A549 (cell line): ENCODE measurements around the gene COA8. TPM values are rescaled to one million over a fixed set of nuclear protein-coding genes. Genes with fewer than 3 reads are reported as not detected.

ENCODE experiments used
- ATAC-seq, 2 experiments: fragments of 200-7000 bp in 1 of 2; fragments of >200 bp in 1 of 2; cut with Nextera tagmentation in 1 of 2; cut with Tn5 transposase in 1 of 2; 3 replicates each; pipeline versions ENCODE4 v1.8.0 to v1.9.1; 2018 to 2020; ENCODE audit warnings: mild to moderate bottlenecking in 1 of 2, moderate library complexity in 1 of 2
- CTCF ChIA-PET: fragments of 300-600 bp; sonication (Branson Sonifier 250); formaldehyde crosslinking; extraction: SDS; loops from one replicate; lab custom pipeline; 2021; ENCODE audit warnings: antibody characterized with exemption, inconsistent platforms; lab: Yijun Ruan, JAX
- POLR2A ChIA-PET: fragments of 350-600 bp; formaldehyde crosslinking; extraction: SDS; loops from one replicate; lab custom pipeline; 2021; ENCODE audit warnings: antibody characterized with exemption, inconsistent platforms; lab: Yijun Ruan, JAX
- DNase-seq, 2 experiments: peaks; one replicate each; pipeline versions ENCODE4 v3.0.0 to v3.0.0-alpha.2; 2011 to 2016; ENCODE audit warnings: low read depth in 1 of 2, low spot score in 1 of 2
- FAIRE-seq: peaks from 2 replicates; lab custom pipeline; 2011; peaks lifted over from hg19 to GRCh38; lab: Jason Lieb, UNC
- H3K27ac ChIP-seq, 2 experiments: fragments of >200 bp; sonication (Bioruptor Twin); formaldehyde crosslinking; 3 replicates each; pipeline ENCODE4 v1.5.1; 2016 to 2017
- H3K4me1 ChIP-seq: fragments of >200 bp; sonication (Bioruptor Twin); formaldehyde crosslinking; 3 replicates; pipeline ENCODE4 v1.6.1; 2016
- H3K4me2 ChIP-seq: fragments of >200 bp; sonication (Bioruptor Twin); formaldehyde crosslinking; 3 replicates; pipeline ENCODE4 v1.6.1; 2016
- H3K4me3 ChIP-seq: fragments of >200 bp; sonication (Bioruptor Twin); formaldehyde crosslinking; 3 replicates; pipeline ENCODE4 v1.5.1; 2016
- H3K9me3 ChIP-seq: fragments of >200 bp; sonication (Bioruptor Twin); formaldehyde crosslinking; 3 replicates; pipeline ENCODE4 v1.6.1; 2016
- CBX2 ChIP-seq: fragments of 200-600 bp; sonication (generic); IDR thresholded peaks from 2 replicates; pipeline ENCODE4 v1.6.1; 2016; ENCODE audit warnings: low read depth, mild to moderate bottlenecking, borderline replicate concordance
- CEBPB ChIP-seq, 2 experiments: fragments of >200 bp in 1 of 2; sonication (Bioruptor Twin) in 1 of 2; formaldehyde crosslinking in 1 of 2; IDR thresholded peaks; 2 replicates each; pipeline ENCODE4 v1.6.1; 2012 to 2016
- CHD4 ChIP-seq: fragments of 200-600 bp; sonication (generic); IDR thresholded peaks from 2 replicates; pipeline ENCODE4 v1.6.1; 2016; ENCODE audit warnings: antibody characterized with exemption, mild to moderate bottlenecking, borderline replicate concordance
- FOXS1 ChIP-seq: fragments of 250-450 bp; sonication (Bioruptor Pico); IDR thresholded peaks from 2 replicates; pipeline ENCODE4 v1.5.0; 2020; ENCODE audit warnings: mild to moderate bottlenecking, moderate library complexity
- HMGXB4 ChIP-seq: fragments of 250-450 bp; sonication (Bioruptor Pico); IDR thresholded peaks from 2 replicates; pipeline ENCODE4 v1.5.0; 2021; ENCODE audit warnings: mild to moderate bottlenecking, moderate library complexity, borderline replicate concordance
- HOXB13 ChIP-seq: fragments of 250-450 bp; sonication (Bioruptor Pico); IDR thresholded peaks from 2 replicates; pipeline ENCODE4 v1.5.0; 2020; ENCODE audit warnings: low read depth, mild to moderate bottlenecking, moderate library complexity
- HOXB5 ChIP-seq: fragments of 250-450 bp; sonication (Bioruptor Pico); IDR thresholded peaks from 2 replicates; pipeline ENCODE4 v1.5.0; 2020; ENCODE audit warnings: mild to moderate bottlenecking, moderate library complexity
- JUN ChIP-seq, 2 experiments: fragments of >200 bp; sonication (Bioruptor Twin); formaldehyde crosslinking; IDR thresholded peaks; 2 replicates in 1 of 2; 3 replicates in 1 of 2; pipeline ENCODE4 v1.6.1; 2016 to 2017
- JUNB ChIP-seq: fragments of >200 bp; sonication (Bioruptor Twin); formaldehyde crosslinking; IDR thresholded peaks from 2 replicates; pipeline ENCODE4 v1.6.1; 2016
- RAD21 ChIP-seq, 2 experiments: fragments of >200 bp in 1 of 2; sonication (Bioruptor Twin) in 1 of 2; formaldehyde crosslinking in 1 of 2; IDR thresholded peaks in 1 of 2; conservative IDR thresholded peaks in 1 of 2; 2 replicates in 1 of 2; 3 replicates in 1 of 2; pipeline ENCODE4 v1.6.1; 2012 to 2018; ENCODE audit warnings: inconsistent platforms in 1 of 2
- RCOR1 ChIP-seq: fragments of 150-350 bp; IDR thresholded peaks from 2 replicates; pipeline ENCODE4 v1.6.1; 2014; ENCODE audit warnings: antibody characterized with exemption, low read length, low read depth
- SMC3 ChIP-seq: fragments of >200 bp; sonication (Bioruptor Twin); formaldehyde crosslinking; IDR thresholded peaks from 3 replicates; pipeline ENCODE4 v1.6.1; 2018; ENCODE audit warnings: inconsistent platforms
- SREBF2 ChIP-seq: fragments of 450-650 bp; IDR thresholded peaks from 2 replicates; pipeline ENCODE4 v1.6.1; 2014; ENCODE audit warnings: mild to moderate bottlenecking, moderate library complexity
- ZC3H11A ChIP-seq: fragments of 450-650 bp; IDR thresholded peaks from 2 replicates; pipeline ENCODE4 v1.6.1; 2014; ENCODE audit warnings: antibody characterized with exemption, mild to moderate bottlenecking
- ZFP36 ChIP-seq: fragments of 450-650 bp; IDR thresholded peaks from 2 replicates; pipeline ENCODE4 v1.6.1; 2014; ENCODE audit warnings: borderline replicate concordance; ENCODE audit not compliant: partially characterized antibody
- ZNF302 ChIP-seq: fragments of 250-450 bp; sonication (Bioruptor Pico); IDR thresholded peaks from 2 replicates; pipeline ENCODE4 v1.9.0; 2021; ENCODE audit warnings: inconsistent platforms, mild to moderate bottlenecking, moderate library complexity
- ZSCAN20 ChIP-seq: fragments of 250-450 bp; sonication (Bioruptor Pico); IDR thresholded peaks from 2 replicates; pipeline ENCODE4 v1.8.0; 2022; ENCODE audit warnings: mild to moderate bottlenecking, moderate library complexity
- WGBS: methylation state at CpG from one replicate; pipeline ENCODE4 v1.1.6; 2017; ENCODE audit errors: missing lambda C conversion rate; 5-methylcytosine and 5-hydroxymethylcytosine counted together
- polyA plus RNA-seq, 4 experiments: library from polyadenylated mRNA; depleted of rRNA in 3 of 4; stranded (reverse); fragments of >200 nt; fragmentation: RNase III in 1 of 4; extraction: RNeasy Plus Mini Kit Qiagen cat#74134 plus additional on column Dnase treatment in 1 of 4; gene quantifications; 2 replicates in 3 of 4; 3 replicates in 1 of 4; pipeline ENCODE4 v1.2.3, GENCODE V29; 2011 to 2017
- TF ChIP-seq, protein P1 (sequence below): fragments of 250-450 bp; sonication (Bioruptor Pico); IDR thresholded peaks from 2 replicates; pipeline ENCODE4 v1.5.0; 2020; ENCODE audit warnings: low read depth, mild to moderate bottlenecking, moderate library complexity
- TF ChIP-seq, protein P2 (sequence below): fragments of 200-600 bp; sonication (generic); IDR thresholded peaks from 2 replicates; pipeline ENCODE4 v1.6.1; 2016; ENCODE audit warnings: antibody characterized with exemption, mild to moderate bottlenecking, moderate library complexity
- TF ChIP-seq, protein P3 (sequence below): IDR thresholded peaks from 2 replicates; pipeline ENCODE4 v1.6.1; 2012
- TF ChIP-seq, protein P4 (sequence below): fragments of 150-350 bp; IDR thresholded peaks from 2 replicates; pipeline ENCODE4 v1.6.1; 2014; ENCODE audit warnings: low read depth, mild to moderate bottlenecking, low read length
- TF ChIP-seq, protein P5 (sequence below): fragments of 450-650 bp; IDR thresholded peaks from 2 replicates; pipeline ENCODE4 v1.6.1; 2014; ENCODE audit warnings: antibody characterized with exemption

The COA8 gene
- polyA plus RNA-seq, 2 of the 4 experiments (the other 2 are of a cell fraction): 29.8 to 34.9 TPM

DNA sequence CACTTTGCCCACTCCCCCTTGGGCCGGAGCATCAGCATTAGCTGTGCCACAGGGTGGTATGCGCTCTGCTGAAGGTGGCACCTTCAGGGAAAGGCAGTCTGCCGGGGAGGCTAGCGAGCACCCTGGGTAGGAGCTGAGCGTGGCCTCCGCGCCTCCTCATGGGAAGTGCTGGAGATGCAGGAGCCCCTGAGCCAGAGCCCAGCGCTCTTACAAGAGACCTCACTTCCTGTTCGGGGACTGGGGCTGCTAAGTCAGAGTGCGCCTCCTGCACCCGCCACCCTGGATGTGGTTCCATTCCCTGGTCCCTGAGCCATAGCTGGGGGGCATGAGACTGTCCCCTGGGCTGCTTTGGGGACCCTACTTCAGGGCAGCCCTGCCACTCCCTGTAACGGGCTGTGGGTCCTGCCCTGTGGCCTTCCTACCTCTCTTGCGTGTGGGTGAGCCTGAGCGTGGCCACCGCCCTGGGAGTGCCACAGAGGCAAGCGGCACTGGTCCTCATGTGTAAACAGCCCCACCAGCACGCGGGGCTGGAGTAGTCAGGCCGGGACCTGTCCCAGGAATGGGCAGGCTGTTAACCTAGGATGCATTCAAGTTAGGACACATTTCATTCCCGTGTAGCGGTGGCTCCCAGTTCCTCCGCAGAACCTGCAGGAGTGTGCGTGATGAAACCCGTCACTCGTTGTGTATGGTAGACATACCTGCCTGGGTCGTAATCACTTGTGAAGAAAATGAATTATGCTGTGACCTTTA lies 19.4 kb downstream of the COA8 start:
- ChIA-PET POLR2A (no interaction called here), CTCF (no interaction called here)
- no peak overlapping the region for H3K4me3 ChIP-seq
- WGBS: 93% methylated on average over 21 of the region's 26 CpGs
- H3K27ac ChIP-seq: no peak overlapping the region
- ATAC-seq: peak in 1 of 2 experiments; percentile 26; a peak in 4 of 6 replicates
- H3K4me1 ChIP-seq: peaks cover 5% of the 10 kb centered on the region
- H3K9me3 ChIP-seq: no peaks in the 10 kb centered on the region
- no peak overlapping the region for H3K4me2 ChIP-seq
- no peak for TF ChIP-seq CBX2
- no peak for TF ChIP-seq FOXS1 (CRISPR knock-in tag)
- no peak for TF ChIP-seq CHD4
- no peak for TF ChIP-seq ZFP36
- TF ChIP-seq ZNF302 (CRISPR knock-in tag): no peak
- TF ChIP-seq SREBF2: no peak
- no peak for TF ChIP-seq JUN (IDR thresholded peaks at IDR 0.05)
- no peak for TF ChIP-seq HOXB5 (CRISPR knock-in tag)
- no peak for TF ChIP-seq RCOR1
- TF ChIP-seq, protein P1, sequence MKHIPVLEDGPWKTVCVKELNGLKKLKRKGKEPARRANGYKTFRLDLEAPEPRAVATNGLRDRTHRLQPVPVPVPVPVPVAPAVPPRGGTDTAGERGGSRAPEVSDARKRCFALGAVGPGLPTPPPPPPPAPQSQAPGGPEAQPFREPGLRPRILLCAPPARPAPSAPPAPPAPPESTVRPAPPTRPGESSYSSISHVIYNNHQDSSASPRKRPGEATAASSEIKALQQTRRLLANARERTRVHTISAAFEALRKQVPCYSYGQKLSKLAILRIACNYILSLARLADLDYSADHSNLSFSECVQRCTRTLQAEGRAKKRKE: no peak
- TF ChIP-seq, protein P2, sequence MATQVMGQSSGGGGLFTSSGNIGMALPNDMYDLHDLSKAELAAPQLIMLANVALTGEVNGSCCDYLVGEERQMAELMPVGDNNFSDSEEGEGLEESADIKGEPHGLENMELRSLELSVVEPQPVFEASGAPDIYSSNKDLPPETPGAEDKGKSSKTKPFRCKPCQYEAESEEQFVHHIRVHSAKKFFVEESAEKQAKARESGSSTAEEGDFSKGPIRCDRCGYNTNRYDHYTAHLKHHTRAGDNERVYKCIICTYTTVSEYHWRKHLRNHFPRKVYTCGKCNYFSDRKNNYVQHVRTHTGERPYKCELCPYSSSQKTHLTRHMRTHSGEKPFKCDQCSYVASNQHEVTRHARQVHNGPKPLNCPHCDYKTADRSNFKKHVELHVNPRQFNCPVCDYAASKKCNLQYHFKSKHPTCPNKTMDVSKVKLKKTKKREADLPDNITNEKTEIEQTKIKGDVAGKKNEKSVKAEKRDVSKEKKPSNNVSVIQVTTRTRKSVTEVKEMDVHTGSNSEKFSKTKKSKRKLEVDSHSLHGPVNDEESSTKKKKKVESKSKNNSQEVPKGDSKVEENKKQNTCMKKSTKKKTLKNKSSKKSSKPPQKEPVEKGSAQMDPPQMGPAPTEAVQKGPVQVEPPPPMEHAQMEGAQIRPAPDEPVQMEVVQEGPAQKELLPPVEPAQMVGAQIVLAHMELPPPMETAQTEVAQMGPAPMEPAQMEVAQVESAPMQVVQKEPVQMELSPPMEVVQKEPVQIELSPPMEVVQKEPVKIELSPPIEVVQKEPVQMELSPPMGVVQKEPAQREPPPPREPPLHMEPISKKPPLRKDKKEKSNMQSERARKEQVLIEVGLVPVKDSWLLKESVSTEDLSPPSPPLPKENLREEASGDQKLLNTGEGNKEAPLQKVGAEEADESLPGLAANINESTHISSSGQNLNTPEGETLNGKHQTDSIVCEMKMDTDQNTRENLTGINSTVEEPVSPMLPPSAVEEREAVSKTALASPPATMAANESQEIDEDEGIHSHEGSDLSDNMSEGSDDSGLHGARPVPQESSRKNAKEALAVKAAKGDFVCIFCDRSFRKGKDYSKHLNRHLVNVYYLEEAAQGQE: no peak
- TF ChIP-seq, protein P3, sequence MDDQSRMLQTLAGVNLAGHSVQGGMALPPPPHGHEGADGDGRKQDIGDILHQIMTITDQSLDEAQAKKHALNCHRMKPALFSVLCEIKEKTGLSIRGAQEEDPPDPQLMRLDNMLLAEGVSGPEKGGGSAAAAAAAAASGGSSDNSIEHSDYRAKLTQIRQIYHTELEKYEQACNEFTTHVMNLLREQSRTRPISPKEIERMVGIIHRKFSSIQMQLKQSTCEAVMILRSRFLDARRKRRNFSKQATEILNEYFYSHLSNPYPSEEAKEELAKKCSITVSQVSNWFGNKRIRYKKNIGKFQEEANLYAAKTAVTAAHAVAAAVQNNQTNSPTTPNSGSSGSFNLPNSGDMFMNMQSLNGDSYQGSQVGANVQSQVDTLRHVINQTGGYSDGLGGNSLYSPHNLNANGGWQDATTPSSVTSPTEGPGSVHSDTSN: no peak
- no peak for TF ChIP-seq SMC3
- TF ChIP-seq, protein P4, sequence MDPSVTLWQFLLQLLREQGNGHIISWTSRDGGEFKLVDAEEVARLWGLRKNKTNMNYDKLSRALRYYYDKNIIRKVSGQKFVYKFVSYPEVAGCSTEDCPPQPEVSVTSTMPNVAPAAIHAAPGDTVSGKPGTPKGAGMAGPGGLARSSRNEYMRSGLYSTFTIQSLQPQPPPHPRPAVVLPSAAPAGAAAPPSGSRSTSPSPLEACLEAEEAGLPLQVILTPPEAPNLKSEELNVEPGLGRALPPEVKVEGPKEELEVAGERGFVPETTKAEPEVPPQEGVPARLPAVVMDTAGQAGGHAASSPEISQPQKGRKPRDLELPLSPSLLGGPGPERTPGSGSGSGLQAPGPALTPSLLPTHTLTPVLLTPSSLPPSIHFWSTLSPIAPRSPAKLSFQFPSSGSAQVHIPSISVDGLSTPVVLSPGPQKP: no peak
- TF ChIP-seq, all 56 proteins: peak for 0
- no peak for DNase-seq
- no peak for FAIRE-seq

- 93% methylated on average over 11 of the region's 11 CpGs for WGBS
- Histone ChIP-seq H3K27ac (no peak overlapping the region), H3K9me3 (no peaks in the 10 kb centered on the region), H3K4me3 (no peak overlapping the region), H3K4me1 (no peaks in the 10 kb centered on the region), H3K4me2 (no peak overlapping the region)
- ATAC-seq (no peak), DNase-seq (no peak), FAIRE-seq (no peak)
- ChIA-PET CTCF (interaction anchor here (0.6 to 1.3 kb wide), 2 partner anchors 10 to 24 kb away, joined by 3 read pairs; no protein-coding TSS in a partner anchor), POLR2A (no interaction called here)
- TF ChIP-seq HMGXB4 (CRISPR knock-in tag) (no peak), ZSCAN20 (no peak), RAD21 (conservative IDR thresholded peaks at IDR 0.05 in 1 of 2, IDR thresholded peaks at IDR 0.05 in 1 of 2) (no peak), JUNB (no peak), CEBPB (IDR thresholded peaks at IDR 0.05) (no peak), ZC3H11A (no peak), RCOR1 (no peak), HOXB13 (no peak)
- TF ChIP-seq, protein P4: no peak
- TF ChIP-seq, protein P5, sequence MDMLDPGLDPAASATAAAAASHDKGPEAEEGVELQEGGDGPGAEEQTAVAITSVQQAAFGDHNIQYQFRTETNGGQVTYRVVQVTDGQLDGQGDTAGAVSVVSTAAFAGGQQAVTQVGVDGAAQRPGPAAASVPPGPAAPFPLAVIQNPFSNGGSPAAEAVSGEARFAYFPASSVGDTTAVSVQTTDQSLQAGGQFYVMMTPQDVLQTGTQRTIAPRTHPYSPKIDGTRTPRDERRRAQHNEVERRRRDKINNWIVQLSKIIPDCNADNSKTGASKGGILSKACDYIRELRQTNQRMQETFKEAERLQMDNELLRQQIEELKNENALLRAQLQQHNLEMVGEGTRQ: no peak
Measured at GRCh38 chr14:103584326-103584915, 21.7 kb downstream of the COA8 start.
